DMS53 (cell line): Measurements from ENCODE around the gene RTN4R.
"Not testable (repeated sequence)": the region's sequence is repeated elsewhere in the genome, so short reads cannot be mapped to it uniquely, and the experiment has no call there.

ENCODE experiments used
- DNase-seq: peaks from one replicate; lab custom pipeline; 2025; lab: John Stamatoyannopoulos, UW

Gene RTN4R

DNA sequence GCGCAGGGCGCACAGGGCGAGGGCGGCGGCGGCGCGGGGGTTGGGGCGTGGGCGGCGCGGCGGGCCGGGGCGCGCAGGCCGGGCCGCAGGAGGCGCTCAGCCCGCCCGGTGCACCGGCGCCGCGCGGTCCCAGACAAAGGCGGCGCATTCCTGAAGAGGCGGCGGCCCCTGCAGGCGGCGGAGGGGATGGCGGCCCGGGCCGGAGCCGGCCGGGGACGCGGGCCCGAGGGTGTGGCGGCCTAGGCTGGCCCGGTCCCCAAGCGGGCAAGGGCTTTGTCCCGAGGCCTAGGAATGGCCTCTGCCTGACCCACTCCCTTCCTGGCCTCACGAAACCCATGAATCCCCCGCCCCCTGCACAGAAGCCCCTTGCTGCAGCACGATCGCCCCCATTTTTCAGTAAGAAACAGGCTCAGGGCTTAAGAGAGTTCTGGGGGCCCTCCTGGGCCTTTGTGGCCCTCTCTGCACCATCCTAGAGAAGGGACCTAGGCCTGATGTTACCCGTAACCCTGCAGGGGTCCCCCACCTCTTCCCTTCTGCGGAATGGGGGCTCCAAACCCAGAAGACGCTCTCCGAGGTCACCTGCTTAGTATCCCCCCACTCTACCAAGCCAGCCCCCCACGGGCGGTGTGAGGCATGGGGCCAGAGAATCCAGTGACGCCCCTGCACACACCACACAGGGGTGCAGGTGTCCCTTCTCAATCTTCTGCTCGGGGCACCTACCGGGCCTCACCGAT, at the start of gene RTN4R:
TSS of gene RTN4R (minus strand) at position 40 of the 734 bp plus-strand sequence. CDS start 226 bp downstream, outside the sequence.
- peak; percentile 71 for DNase-seq

DNA sequence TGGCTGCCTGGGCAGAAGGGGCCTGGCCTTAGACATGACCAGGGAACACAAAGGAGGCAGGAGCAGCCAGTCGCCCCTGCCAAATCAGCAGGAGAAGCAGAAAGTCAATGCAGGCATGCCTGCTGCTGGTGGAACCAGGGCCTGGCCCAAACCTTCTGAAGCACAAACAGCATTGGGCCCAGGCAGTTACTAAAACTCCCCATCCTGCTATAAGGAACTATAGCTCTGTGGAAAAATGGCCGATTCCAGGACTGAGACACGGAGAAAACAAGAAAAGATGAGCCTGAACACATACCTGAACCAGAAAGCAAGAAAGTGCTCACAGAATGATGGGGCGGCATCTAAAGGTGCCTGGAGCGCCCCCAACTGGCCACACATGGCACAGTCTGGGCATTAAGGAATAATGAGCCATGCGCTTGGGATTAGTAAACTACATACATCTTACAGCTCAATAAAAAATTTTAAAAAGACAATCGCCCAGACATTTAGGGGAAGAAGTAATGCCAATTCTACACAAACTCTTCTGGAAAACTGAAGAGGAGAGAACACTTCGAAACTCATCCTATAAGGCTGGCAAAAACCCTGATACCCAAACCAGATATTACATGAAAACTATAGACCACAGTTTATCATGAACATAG, 49.4 kb upstream of the RTN4R start:
- DNase-seq, result peak; percentile 17

DNA sequence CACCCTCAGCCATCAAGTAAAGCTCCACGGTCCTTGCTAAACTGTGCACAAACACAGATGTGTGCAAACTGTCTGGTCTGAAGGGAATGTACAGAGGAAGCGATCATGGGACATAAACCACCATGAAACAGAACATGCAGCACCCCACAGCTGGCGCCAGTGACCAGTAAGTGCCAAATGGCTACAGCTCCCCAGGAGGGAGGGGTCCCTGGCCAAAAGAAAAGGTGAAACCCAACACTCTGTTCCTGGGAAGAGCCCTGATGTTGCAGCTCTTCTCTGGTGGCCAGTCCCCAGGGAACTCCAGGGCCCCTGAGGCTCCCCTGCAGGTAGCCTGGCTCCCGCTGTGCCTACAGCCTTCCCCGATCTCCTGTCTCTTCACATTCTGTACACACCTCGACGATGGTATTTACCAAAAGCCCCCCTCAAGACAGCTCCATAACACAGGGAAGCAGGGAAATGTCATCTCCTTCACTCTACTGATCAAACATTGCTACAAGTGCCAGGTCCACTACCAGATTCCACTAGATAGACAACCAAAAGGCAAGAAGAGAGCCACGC, 48.8 kb upstream of the RTN4R start:
- DNase-seq, result no peak

DNA sequence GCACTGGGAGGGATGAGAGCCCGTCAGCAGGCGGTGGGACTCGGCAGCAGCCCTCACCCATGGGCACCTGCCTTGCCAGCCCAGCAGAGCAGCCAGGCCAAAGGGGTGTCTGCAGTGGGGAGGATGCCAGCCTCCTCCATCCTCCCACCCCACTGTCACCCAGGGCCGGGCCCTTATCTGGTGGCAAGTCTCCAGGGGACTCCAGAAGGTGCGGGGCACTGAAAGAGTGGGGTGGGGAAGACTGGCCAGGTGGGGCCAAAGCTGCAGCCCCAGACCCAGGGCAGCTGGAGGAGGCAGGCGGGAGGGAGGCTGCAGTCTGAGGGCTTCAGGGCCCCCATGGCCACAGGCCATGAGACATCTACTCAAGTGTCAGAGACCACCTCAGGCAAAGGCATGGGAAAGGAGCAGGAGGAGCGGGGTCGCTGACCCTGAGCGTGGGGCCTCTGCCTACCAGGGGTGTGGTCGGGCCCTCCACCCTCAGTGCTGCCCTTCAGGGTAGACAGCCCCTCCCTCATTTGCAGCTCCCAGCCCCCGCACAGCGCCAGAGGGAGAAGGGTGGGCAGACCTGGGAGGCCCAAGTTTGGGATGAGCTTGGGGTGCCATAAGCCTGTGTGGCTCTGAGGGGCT, 48.2 kb upstream of the RTN4R start:
- DNase-seq, result no peak

- DNase-seq, result no peak
These were observed 47.5 kb upstream of the RTN4R start for GRCh38 chr22:20315337-20316216.

GRCh38 chr22:20314741-20315336, 46.7 kb upstream of the RTN4R start:
- DNase-seq, result not testable (repeated sequence)

GRCh38 chr22:20314206-20314605, 46.1 kb upstream of the RTN4R start:
- not testable (repeated sequence) for DNase-seq

- DNase-seq, result peak; percentile 3
These were observed 45.4 kb upstream of the RTN4R start for GRCh38 chr22:20313306-20314077.

GRCh38 chr22:20312396-20313191, 44.5 kb upstream of the RTN4R start:
- no peak for DNase-seq

- DNase-seq, result not testable (repeated sequence)
These were observed 43.3 kb upstream of the RTN4R start for GRCh38 chr22:20311249-20312062.

DNA sequence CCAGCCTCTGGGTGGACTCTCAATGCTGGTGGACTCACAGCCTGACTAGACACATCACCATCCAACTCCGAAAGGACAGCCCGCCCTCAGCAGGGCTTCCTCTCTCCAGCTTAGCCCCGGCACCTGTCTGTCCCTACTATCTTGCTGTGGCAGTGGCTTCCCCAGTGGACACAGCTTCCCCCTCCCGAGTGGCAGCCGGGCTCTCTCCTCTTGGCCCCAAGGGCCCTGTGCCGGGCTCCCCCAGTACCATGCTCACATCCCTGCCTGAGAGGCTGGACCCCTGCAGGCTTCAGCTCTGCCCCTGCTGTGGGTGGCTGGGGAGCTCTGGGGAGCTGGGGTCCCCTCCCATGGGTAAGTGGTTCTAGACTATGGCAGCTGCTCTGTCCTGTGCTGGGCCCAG, 42.7 kb upstream of the RTN4R start:
- not testable (repeated sequence) for DNase-seq

GRCh38 chr22:20310180-20310579, 42.1 kb upstream of the RTN4R start:
- DNase-seq, result not testable (repeated sequence)

DNA sequence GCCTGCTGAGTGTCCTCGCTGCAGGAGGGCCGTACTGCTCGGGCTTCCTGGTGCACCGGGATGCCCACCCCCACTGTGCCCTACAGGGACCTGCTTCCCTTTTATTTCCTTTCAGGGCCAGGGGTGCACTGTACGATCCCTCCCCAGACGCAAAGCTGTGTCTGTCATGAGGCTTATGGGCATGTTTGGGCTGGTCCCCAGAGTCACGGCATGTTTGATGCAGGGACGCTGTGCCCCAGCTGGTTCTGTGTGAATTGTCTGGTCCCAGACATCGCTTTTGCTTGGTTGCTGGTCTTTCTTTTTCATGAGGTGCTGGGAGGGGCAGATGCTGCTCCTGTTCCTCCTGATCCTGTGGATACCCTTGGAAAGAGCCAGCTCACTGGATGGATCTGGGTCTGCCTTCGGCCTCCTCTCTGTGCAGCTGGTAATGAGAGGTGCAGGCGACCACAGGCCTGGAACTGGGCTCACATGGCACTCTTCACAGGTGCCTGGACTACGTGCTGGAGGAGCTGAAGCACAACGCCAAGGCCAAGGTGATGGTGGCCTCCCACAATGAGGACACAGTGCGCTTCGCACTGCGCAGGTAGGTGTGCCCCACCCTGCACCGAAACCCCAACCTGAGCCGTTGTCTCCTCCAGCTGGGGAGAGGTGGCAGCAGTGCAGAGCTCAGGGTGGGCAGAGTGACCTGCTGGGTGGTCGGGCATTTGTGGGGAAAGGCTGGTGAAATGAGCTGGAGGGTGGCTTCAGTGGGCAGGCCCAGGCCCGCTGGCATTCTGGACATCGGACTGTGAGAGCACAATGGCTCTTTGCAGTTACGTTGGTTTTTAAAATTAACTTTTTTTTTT, 40.9 kb upstream of the RTN4R start:
- not testable (repeated sequence) for DNase-seq

- DNase-seq, result peak; percentile 4
These were observed 39.6 kb upstream of the RTN4R start for GRCh38 chr22:20307448-20308447.

- not testable (repeated sequence) for DNase-seq
These were observed 38.7 kb upstream of the RTN4R start for GRCh38 chr22:20306646-20307447.
